Measurements from ENCODE around the gene DNAH9. TPM values are rescaled to one million over a fixed set of nuclear protein-coding genes. Genes with fewer than 3 reads are reported as not detected.

DNAH9 gene
- total RNA-seq, 1 experiment from 2014 or later = 0.22 TPM

DNA sequence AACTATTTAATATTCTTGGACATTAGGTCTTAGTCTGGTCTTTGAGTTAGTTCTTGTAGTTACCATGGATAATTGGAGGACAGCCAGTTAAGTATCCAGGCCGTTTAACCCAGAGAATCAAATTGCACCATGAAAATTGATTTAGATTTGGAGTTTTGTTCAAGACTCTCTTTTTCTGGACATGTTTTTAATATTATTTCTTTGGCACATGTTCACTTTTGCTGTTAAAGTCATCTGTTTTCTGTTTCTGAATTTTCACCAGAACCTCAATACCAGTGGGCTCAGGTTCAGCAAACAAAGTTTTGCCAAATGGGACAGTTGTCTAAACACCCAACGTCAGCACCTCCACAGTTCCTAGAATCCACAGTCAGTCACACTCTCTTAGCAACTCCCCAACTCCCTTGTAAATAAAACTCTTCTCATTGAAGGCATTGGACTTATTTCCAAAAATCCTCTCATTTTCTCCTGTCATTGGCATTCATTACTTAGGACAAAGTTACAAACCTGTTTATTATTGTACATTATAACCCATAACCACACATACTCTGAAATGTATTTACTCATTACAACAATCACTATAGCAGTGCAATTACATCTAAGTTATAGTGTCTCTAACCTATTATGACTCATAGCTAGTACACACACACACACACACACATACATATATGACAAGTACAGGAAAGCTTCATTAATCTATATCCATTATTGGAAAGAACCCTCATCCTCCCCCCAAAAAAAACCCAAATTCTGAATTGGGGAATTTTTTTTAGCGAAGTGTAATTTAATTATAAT lies 33.5 kb upstream of the DNAH9 start:
- Histone ChIP-seq H3K18ac (ENCODE audit: insufficient read length, low read depth, low read length) (no peak overlapping the region), H2BK12ac (ENCODE audit: insufficient read length, low read depth, low read length) (no peak overlapping the region), H2BK5ac (ENCODE audit: insufficient read length, low read length) (no peak overlapping the region), H3K4me1 (ENCODE audit: insufficient read depth, low read length) (no peaks in the 10 kb centered on the region), H3K23me2 (ENCODE audit: insufficient read length, low read depth, low read length, poor library complexity, severe bottlenecking) (no peaks in the 10 kb centered on the region), H3K56ac (ENCODE audit: insufficient read length, low read depth, low read length) (no peak overlapping the region), H3K9ac (ENCODE audit: extremely low read depth, insufficient read length, low read length) (no peak overlapping the region), H2AFZ (ENCODE audit: low read length) (no peak overlapping the region), H2BK20ac (ENCODE audit: low read depth, low read length, poor library complexity, severe bottlenecking) (no peak overlapping the region), H3K4me2 (ENCODE audit: insufficient read depth, insufficient read length, low read length) (no peak overlapping the region), H2BK15ac (ENCODE audit: low read depth, low read length) (no peak overlapping the region), H3K4ac (ENCODE audit: low read depth, low read length) (no peak overlapping the region), H3K27ac (ENCODE audit: insufficient read length, low read depth, low read length) (no peak overlapping the region), H3K27me3 (ENCODE audit: insufficient read depth, low read length) (no peaks in the 10 kb centered on the region), H3K14ac (ENCODE audit: insufficient read depth, low read length) (no peak overlapping the region), H3K79me1 (ENCODE audit: insufficient read depth, low read depth, low read length, poor library complexity, severe bottlenecking) (no peaks in the 10 kb centered on the region), H2AK5ac (ENCODE audit: insufficient read length, low read length) (no peak overlapping the region), H3K9me3 (ENCODE audit: control insufficient read depth, low read depth, low read length) (no peaks in the 10 kb centered on the region), H3K23ac (ENCODE audit: insufficient read length, low read depth, low read length) (no peak overlapping the region), H4K8ac (replicated peaks; ENCODE audit: insufficient read length, low read depth, low read length) (no peak overlapping the region), H3T11ph (ENCODE audit: low read length) (no peak overlapping the region), H4K91ac (ENCODE audit: insufficient read length, low read depth, low read length) (no peak overlapping the region), H2BK120ac (ENCODE audit: low read depth, low read length, poor library complexity, severe bottlenecking) (no peak overlapping the region), H3K79me2 (ENCODE audit: insufficient read depth, low read length) (no peaks in the 10 kb centered on the region), H4K20me1 (ENCODE audit: control insufficient read depth, insufficient read depth, insufficient read length) (no peaks in the 10 kb centered on the region), H4K5ac (ENCODE audit: insufficient read length, low read depth, low read length) (no peak overlapping the region)
- TF ChIP-seq, protein P1, sequence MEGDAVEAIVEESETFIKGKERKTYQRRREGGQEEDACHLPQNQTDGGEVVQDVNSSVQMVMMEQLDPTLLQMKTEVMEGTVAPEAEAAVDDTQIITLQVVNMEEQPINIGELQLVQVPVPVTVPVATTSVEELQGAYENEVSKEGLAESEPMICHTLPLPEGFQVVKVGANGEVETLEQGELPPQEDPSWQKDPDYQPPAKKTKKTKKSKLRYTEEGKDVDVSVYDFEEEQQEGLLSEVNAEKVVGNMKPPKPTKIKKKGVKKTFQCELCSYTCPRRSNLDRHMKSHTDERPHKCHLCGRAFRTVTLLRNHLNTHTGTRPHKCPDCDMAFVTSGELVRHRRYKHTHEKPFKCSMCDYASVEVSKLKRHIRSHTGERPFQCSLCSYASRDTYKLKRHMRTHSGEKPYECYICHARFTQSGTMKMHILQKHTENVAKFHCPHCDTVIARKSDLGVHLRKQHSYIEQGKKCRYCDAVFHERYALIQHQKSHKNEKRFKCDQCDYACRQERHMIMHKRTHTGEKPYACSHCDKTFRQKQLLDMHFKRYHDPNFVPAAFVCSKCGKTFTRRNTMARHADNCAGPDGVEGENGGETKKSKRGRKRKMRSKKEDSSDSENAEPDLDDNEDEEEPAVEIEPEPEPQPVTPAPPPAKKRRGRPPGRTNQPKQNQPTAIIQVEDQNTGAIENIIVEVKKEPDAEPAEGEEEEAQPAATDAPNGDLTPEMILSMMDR (conservative IDR thresholded peaks at IDR 0.05) = no peak
- DNase-seq = no peak
- Mint-ChIP-seq H3K9me3 (no peaks in the 10 kb centered on the region; a peak in 2 of 5 replicates), H3K27me3 (ENCODE audit: low read depth) (peaks cover 7% of the 10 kb centered on the region; the same call in 1 of the 2 replicates), H3K4me1 (peaks cover 4% of the 10 kb centered on the region in 2 experiments; a peak in 3 of 4 replicates), H3K27ac (no peak overlapping the region), H3K36me3 (ENCODE audit: insufficient read depth in 1 of 3, low read depth in 3 of 3) (no peaks in the 10 kb centered on the region), H3K4me3 (no peak overlapping the region)
- WGBS (ENCODE audit: extremely low coverage, insufficient read length, low lambda C conversion rate) = no CpG with 5 or more reads among the region's 3 CpGs
